ENCODE measurements around the gene CAMK1D. TPM values are rescaled to one million over a fixed set of nuclear protein-coding genes. Genes with fewer than 3 reads are reported as not detected.

Gene CAMK1D
- total and polyA plus RNA-seq, 10 of the 15 experiments (the other 5 are each of a cell fraction or from before 2014, with no cell fraction given) = 2.1 to 35.5 (median 14.7) TPM

- ChIA-PET POLR2A (no interaction called here), RAD21 (ENCODE audit: unreplicated experiment) (interaction anchor here (0.7 kb wide), 2 partner anchors 531 to 561 kb away, joined by 3 to 5 read pairs; no protein-coding TSS in a partner anchor), SMC1A (ENCODE audit: uncharacterized antibody, unreplicated experiment) (no interaction called here), CTCF (no interaction called here)
- DNase-seq (ENCODE audit: low read depth, low spot score) (no peak), FAIRE-seq (no peak), ATAC-seq (no peak)
- no peaks in the 10 kb centered on the region for H3K79me2 ChIP-seq (ENCODE audit: control insufficient read depth, insufficient read depth, low read length)
- no peaks in the 10 kb centered on the region; a peak in 1 of 4 replicates for H3K36me3 ChIP-seq (ENCODE audit: control insufficient read depth in 2 of 2, insufficient read depth in 2 of 2, low read length in 1 of 2)
- H3K4me1 ChIP-seq (ENCODE audit: control insufficient read depth, insufficient read depth, low read length) = no peaks in the 10 kb centered on the region
- no peaks in the 10 kb centered on the region for H3K27me3 ChIP-seq (replicated peaks in 1 of 2; ENCODE audit: control insufficient read depth in 2 of 2, insufficient read depth in 2 of 2, low read length in 1 of 2)
- no peak overlapping the region for H3K4me2 ChIP-seq (ENCODE audit: control insufficient read depth, insufficient read depth)
- no TSS peak for BruUV-seq (replicated peaks)
- WGBS (ENCODE audit: insufficient coverage, insufficient replicate concordance, low lambda C conversion rate, missing lambda C conversion rate) = 48% methylated on average over 2 of the region's 2 CpGs
- no peak overlapping the region for H3K4me3 ChIP-seq
- no peak overlapping the region for H3K27ac ChIP-seq (ENCODE audit: control insufficient read depth, insufficient read depth)
- intact Hi-C loops (cut with micrococcal nuclease; ENCODE audit: unreplicated experiment) (no loop called here), in situ Hi-C loops (cut with MboI) (no loop called here)
- H3K9ac ChIP-seq (ENCODE audit: control insufficient read depth, insufficient read depth, low read length) = no peak overlapping the region
- H2AFZ ChIP-seq (ENCODE audit: control insufficient read depth, low read depth, low read length) = no peak overlapping the region
- TF ChIP-seq TBL1XR1 (IDR thresholded peaks at IDR 0.05; ENCODE audit: low read depth, low read length) = no peak
- TF ChIP-seq ZSCAN29 (IDR thresholded peaks at IDR 0.05) = no peak
- TF ChIP-seq, protein P1, sequence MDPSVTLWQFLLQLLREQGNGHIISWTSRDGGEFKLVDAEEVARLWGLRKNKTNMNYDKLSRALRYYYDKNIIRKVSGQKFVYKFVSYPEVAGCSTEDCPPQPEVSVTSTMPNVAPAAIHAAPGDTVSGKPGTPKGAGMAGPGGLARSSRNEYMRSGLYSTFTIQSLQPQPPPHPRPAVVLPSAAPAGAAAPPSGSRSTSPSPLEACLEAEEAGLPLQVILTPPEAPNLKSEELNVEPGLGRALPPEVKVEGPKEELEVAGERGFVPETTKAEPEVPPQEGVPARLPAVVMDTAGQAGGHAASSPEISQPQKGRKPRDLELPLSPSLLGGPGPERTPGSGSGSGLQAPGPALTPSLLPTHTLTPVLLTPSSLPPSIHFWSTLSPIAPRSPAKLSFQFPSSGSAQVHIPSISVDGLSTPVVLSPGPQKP (IDR thresholded peaks at IDR 0.05; ENCODE audit: low read depth, low read length) = no peak
- TF ChIP-seq WRNIP1 (IDR thresholded peaks at IDR 0.05; ENCODE audit: borderline replicate concordance, low read depth, low read length) = no peak
- no peak for TF ChIP-seq CREB1 (IDR thresholded peaks at IDR 0.05; ENCODE audit: low read depth)
- TF ChIP-seq EGR1 (IDR thresholded peaks at IDR 0.05; ENCODE audit: borderline replicate concordance in 1 of 2, low read depth in 2 of 2, low read length in 2 of 2) = no peak
- TF ChIP-seq POLR2AphosphoS5 (IDR thresholded peaks at IDR 0.05; ENCODE audit: low read length) = no peak
- TF ChIP-seq KDM1A (IDR thresholded peaks at IDR 0.05; ENCODE audit: borderline replicate concordance) = no peak
- no peak for TF ChIP-seq GATAD2B (conservative IDR thresholded peaks at IDR 0.05; ENCODE audit: low read depth)
- TF ChIP-seq KLF5 (IDR thresholded peaks at IDR 0.05; ENCODE audit: partially characterized antibody) = no peak
- no peak for TF ChIP-seq RAD21 (IDR thresholded peaks at IDR 0.05; ENCODE audit: insufficient read depth, low read depth, low read length)
- no peak for TF ChIP-seq JUND (IDR thresholded peaks at IDR 0.05; ENCODE audit: low read depth, low read length)
- TF ChIP-seq MTA3 (IDR thresholded peaks at IDR 0.05; ENCODE audit: borderline replicate concordance, low read length) = no peak
- H4K20me1 ChIP-seq (ENCODE audit: control insufficient read depth, insufficient read depth) = no peaks in the 10 kb centered on the region
- no peaks in the 10 kb centered on the region for H3K9me3 ChIP-seq (replicated peaks; ENCODE audit: control insufficient read depth, insufficient read depth, low read length)
Measured at GRCh38 chr10:12758271-12758670, 408.9 kb downstream of the CAMK1D start.

Data from GM12878 (cell line).